Right atrium auricular region (tissue), 2 donors: ENCODE measurements around the gene GRK1. TPM values are rescaled to one million over a fixed set of nuclear protein-coding genes. Genes with fewer than 3 reads are reported as not detected.
A peak's percentile ranks its signal among the peaks of the same experiment; 100 is the strongest.

Source experiments
- DNase-seq: peaks from one replicate; pipeline ENCODE4 v3.0.0-alpha.2; 2019; ENCODE audit warnings: low spot score
- H3K27ac ChIP-seq, 2 donors: fragments of 200-600 bp; sonication (generic); 1 replicate in 1 of 2; 2 replicates in 1 of 2; pipeline ENCODE4 v1.5.1; 2016 to 2019
- H3K27me3 ChIP-seq, 2 donors: fragments of 200-600 bp; sonication (generic); one replicate each; pipeline versions ENCODE4 v1.5.1 to v1.6.0; 2017 to 2019
- H3K36me3 ChIP-seq: fragments of 200-600 bp; sonication (generic); one replicate; pipeline ENCODE4 v1.5.1; 2016
- H3K4me1 ChIP-seq, 2 donors: fragments of 200-600 bp; sonication (generic); one replicate each; pipeline versions ENCODE4 v1.5.1 to v1.6.0; 2017 to 2019
- H3K4me3 ChIP-seq, 2 donors: fragments of 200-600 bp; sonication (generic); 1 replicate in 1 of 2; 2 replicates in 1 of 2; pipeline ENCODE4 v1.5.1; 2017 to 2019; ENCODE audit warnings: mild to moderate bottlenecking in 1 of 2, moderate library complexity in 1 of 2
- H3K9me3 ChIP-seq, 2 donors: fragments of 200-600 bp; sonication (generic); one replicate each; pipeline ENCODE4 v1.5.1; 2019
- total RNA-seq, 2 donors: library from RNA; depleted of rRNA; stranded (reverse); fragments of >200 nt; gene quantifications; one replicate each; pipeline ENCODE4 v1.1.0, GENCODE V29; 2016
- TF ChIP-seq, protein P1 (sequence below), 2 donors: fragments of 200-600 bp; sonication (generic); IDR thresholded peaks; one replicate each; pipeline ENCODE4 v1.5.1; 2019; ENCODE audit warnings: antibody characterized with exemption in 2 of 2

Gene GRK1
- total RNA-seq, 2 donors from 2014 or later, result not detected

DNA sequence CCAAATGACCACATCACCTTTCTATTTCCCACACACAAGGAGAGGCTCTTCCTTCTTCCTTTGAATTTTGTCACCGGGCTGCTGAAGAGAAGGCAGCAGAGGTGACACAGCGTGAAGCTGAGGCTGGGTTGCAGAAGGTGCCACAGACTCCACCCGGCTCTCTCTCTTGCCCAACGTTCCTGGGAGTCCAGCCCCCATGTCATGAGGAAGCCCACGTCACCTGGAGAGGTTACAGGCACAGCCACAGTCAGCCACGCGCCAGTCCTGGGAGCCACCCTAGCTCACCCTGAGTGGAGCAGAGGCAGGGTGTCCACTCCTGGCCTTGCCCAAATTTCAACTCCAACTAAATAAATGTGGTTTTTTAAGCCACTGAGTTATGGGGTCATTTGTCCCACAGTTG lies 87.2 kb downstream of the GRK1 start:
- DNase-seq, result no peak

DNA sequence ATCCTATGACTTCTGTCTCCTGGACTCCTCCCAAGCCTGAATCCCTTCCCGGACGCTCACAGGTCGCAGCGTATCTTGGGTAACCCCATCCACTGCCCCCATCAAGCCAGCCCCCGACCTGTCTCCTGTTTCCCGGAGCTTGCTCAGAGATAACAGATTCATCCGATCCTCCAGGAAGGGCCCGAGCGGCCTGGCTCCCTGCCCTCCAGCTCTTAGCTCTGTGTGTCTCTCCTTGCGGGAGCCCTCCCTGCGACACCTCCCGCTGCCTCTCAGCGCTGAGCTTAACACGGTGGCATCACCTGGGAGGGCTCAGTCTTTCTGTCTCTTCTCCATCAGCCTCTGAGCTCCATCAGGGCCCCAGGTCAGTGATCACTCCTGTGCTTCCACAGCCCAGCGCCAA lies 87.7 kb downstream of the GRK1 start:
- DNase-seq, result no peak
- TF ChIP-seq, protein P1, sequence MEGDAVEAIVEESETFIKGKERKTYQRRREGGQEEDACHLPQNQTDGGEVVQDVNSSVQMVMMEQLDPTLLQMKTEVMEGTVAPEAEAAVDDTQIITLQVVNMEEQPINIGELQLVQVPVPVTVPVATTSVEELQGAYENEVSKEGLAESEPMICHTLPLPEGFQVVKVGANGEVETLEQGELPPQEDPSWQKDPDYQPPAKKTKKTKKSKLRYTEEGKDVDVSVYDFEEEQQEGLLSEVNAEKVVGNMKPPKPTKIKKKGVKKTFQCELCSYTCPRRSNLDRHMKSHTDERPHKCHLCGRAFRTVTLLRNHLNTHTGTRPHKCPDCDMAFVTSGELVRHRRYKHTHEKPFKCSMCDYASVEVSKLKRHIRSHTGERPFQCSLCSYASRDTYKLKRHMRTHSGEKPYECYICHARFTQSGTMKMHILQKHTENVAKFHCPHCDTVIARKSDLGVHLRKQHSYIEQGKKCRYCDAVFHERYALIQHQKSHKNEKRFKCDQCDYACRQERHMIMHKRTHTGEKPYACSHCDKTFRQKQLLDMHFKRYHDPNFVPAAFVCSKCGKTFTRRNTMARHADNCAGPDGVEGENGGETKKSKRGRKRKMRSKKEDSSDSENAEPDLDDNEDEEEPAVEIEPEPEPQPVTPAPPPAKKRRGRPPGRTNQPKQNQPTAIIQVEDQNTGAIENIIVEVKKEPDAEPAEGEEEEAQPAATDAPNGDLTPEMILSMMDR (IDR thresholded peaks at IDR 0.05), result no peak
- Histone ChIP-seq H3K36me3 (no peaks in the 10 kb centered on the region), H3K27me3 (no peaks in the 10 kb centered on the region), H3K4me1 (peaks cover 0 to 11% of the 10 kb centered on the region in 2 donors), H3K9me3 (no peaks in the 10 kb centered on the region), H3K27ac (no peak overlapping the region), H3K4me3 (no peak overlapping the region)

More for the DNA sequence above, 87.2 kb downstream of the GRK1 start:
- H3K4me1 ChIP-seq, result peaks cover 0 to 12% of the 10 kb centered on the region in 2 donors
- H3K36me3 ChIP-seq, result no peaks in the 10 kb centered on the region
- TF ChIP-seq, protein P1 (IDR thresholded peaks at IDR 0.05), result no peak
- no peaks in the 10 kb centered on the region for H3K9me3 ChIP-seq
- H3K27ac ChIP-seq, result no peak overlapping the region
- H3K27me3 ChIP-seq, result no peaks in the 10 kb centered on the region
- H3K4me3 ChIP-seq, result no peak overlapping the region

DNA sequence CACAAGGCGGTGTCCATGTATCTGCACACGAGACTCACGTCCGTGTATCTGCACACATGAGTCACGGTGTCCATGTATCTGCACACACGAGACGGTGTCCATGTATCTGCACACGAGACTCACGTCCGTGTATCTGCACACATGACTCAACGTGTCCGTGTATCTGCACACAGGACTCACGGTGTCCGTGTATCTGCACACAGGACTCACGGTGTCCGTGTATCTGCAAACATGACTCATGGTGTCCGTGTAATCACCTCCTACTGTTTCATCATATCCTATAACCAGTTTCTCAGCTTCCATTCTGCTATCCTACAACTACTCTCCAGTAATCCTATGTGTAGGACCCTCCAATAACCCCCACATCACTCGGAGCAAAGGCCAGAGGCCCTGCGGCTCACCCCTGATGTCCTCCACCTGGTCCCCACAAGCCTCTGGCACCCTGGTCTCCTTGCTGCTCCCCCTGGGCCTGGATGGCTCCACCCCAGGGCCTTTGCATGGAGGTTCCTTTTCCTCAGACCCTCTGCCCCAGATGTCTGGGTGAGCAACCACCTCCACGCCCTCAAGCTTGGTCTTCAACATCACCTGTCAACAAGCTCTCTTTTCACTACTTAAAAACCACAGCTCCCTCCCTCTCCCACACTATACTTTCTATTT lies 89.5 kb downstream of the GRK1 start:
- Histone ChIP-seq H3K4me1 (peaks cover 0 to 16% of the 10 kb centered on the region in 2 donors), H3K27me3 (no peaks in the 10 kb centered on the region), H3K9me3 (no peaks in the 10 kb centered on the region), H3K4me3 (no peak overlapping the region), H3K36me3 (no peaks in the 10 kb centered on the region), H3K27ac (no peak overlapping the region)
- no peak for DNase-seq
- TF ChIP-seq, protein P1 (IDR thresholded peaks at IDR 0.05), result no peak

DNA sequence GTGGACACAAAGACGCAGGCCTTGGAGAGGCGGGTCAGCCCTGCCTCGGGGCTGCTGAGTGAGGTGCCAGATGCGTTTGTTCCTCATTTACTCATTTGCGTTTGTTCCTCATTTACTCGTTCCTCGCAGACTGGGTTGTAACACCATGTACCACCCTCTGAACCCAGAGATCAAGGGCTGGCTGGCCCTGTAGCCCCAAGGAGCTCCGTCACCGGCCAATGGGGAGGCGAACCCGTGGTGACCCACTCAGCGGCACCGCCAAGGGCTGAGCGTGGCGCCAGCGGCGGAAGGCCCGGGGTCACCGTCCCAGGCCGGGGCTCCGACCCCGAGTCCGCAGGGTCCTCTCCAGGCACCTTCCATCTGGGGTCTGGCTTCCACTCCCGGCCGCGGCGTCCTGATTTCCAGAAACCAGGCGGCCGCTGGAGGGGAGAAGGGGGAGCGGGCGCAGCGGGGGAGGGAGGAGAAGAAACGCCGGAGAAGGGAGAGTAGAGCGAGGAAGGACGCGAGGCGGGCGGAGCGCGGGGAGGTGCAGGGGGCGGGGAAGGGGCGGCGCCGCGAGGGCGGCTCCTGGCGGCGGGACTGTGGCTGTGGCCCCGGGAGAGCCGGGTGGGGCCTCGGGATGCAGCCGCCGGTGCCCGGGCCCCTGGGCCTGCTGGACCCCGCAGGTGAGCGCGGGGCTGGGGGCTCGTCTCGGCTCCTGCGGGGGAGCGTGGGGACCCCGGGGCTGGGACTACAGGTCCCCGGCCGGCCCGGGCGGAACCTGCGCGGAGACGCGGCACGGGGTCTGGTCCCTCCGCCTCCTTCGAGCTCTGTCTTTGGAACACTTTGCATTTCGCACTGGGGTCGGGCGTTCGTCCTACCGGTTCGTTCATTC lies 91.9 kb downstream of the GRK1 start, which contains the start of gene TMEM255B:
TMEM255B (plus strand) TSS at position 576 of the 874 bp plus-strand sequence; CDS start at position 620, 44 bp downstream.
- Histone ChIP-seq H3K27ac (peak within 1 kb of the TSS; percentile 62 to 68), H3K4me3 (peak within 1 kb of the TSS; percentile 59 to 65), H3K4me1 (peaks cover 0 to 16% of the 10 kb centered on the region in 2 donors), H3K9me3 (no peaks in the 10 kb centered on the region), H3K36me3 (no peaks in the 10 kb centered on the region), H3K27me3 (no peaks in the 10 kb centered on the region)
- DNase-seq, result peak; percentile 83
- TF ChIP-seq, protein P1 (IDR thresholded peaks at IDR 0.05), result peak; percentile 33 to 68

DNA sequence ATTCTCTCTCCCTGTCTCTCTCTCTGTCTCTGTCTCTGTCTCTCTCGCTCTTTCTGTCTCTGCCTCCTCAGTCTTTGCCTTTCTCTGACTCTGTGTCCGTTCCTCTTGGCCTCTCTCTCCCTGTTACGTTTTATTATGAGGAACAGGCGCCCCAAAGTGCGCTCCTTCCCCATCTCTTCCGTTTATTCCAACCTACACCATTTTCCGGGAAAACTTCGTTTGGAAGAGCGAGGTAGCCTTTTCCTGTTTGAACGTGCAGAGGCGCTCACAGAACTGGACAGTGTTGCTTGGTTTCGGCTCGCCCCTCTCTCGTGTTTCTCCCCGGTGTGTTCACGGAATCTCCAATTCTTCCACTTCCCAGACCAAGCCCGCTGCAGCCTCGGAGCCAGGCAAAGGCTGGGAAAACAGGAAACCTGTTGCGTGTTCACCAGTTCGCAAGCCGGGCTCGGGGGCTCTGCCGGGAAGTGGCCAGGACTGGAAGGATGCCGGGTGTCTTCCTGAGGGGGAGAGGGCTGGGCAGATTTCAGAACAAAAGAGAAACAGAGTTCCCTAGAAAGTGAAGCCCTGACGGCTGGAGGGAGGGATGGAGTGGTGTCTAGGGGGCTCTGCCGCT lies 92.6 kb downstream of the GRK1 start:
- no peak for DNase-seq
- H3K27ac ChIP-seq, result peak overlapping the region; percentile 62 to 68

More for the DNA sequence above, 92.6 kb downstream of the GRK1 start:
- H3K4me3 ChIP-seq, result peak overlapping the region; percentile 59 to 65
- no peaks in the 10 kb centered on the region for H3K9me3 ChIP-seq
- H3K4me1 ChIP-seq, result peaks cover 0 to 16% of the 10 kb centered on the region in 2 donors
- no peaks in the 10 kb centered on the region for H3K27me3 ChIP-seq
- TF ChIP-seq, protein P1 (IDR thresholded peaks at IDR 0.05), result no peak
- no peaks in the 10 kb centered on the region for H3K36me3 ChIP-seq
